Activated CD4-positive, alpha-beta T cell treated with anti-CD3 and anti-CD28 coated beads, Interleukin-2, amount 50 U/mL, for 16 hours (primary cell): ENCODE data around the gene ERVMER34-1.

Experiments used
- DNase-seq: peaks from one replicate; pipeline ENCODE4 v3.0.0-alpha.2; 2020

The ERVMER34-1 gene, protein sequence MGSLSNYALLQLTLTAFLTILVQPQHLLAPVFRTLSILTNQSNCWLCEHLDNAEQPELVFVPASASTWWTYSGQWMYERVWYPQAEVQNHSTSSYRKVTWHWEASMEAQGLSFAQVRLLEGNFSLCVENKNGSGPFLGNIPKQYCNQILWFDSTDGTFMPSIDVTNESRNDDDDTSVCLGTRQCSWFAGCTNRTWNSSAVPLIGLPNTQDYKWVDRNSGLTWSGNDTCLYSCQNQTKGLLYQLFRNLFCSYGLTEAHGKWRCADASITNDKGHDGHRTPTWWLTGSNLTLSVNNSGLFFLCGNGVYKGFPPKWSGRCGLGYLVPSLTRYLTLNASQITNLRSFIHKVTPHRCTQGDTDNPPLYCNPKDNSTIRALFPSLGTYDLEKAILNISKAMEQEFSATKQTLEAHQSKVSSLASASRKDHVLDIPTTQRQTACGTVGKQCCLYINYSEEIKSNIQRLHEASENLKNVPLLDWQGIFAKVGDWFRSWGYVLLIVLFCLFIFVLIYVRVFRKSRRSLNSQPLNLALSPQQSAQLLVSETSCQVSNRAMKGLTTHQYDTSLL

GRCh38 chr4:52750819-52751486 lies at the start of gene ERVMER34-1:
TSS of gene ERVMER34-1 (minus strand) at chr4:52751425. CDS start at chr4:52745520, 5,905 bp downstream.
- no peak for DNase-seq

GRCh38 chr4:52799813-52800212 lies 48.6 kb upstream of the ERVMER34-1 start:
- DNase-seq, result no peak

DNA sequence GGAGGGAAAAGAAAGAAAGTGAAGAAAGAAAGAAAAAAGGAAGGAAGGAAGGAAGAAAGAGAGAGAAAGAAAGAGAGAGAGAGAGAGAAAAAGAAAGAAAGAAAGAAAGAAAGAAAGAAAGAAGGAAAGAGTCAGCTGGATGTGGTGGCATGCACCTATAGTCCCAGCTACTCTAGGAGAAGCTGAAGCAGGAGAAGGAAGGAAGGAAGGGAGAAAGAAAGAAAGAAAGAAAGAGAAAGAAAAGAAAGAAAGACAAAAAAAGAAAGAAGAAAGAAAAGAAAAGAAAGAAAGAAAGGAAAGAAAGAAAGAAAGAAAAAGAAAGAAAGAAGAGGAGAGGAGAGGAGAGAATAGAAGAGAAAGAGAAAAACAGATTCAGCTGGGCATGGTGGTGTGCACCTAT lies 44.3 kb upstream of the ERVMER34-1 start:
- no peak for DNase-seq

DNA sequence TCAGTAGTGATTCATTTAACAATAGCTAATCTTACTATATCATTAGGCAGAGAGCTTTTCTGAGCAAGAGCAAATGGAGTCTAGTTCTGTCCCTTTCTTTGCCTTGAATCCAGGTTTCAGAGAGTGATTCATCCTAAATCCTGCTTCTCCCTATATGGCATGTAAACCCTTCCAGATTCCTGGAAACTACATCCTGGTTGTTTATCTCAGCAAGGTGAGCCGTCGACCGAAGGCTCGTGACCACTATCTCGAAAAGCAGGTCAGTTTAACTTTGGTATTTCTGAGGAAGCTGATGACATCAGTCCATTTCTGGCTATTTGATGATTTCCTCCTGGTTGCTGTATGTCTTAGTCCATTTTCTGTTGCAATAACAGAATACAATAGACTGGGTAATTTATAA lies 40.7 kb upstream of the ERVMER34-1 start:
- DNase-seq, result no peak

GRCh38 chr4:52789774-52790173 lies 38.5 kb upstream of the ERVMER34-1 start:
- no peak for DNase-seq

GRCh38 chr4:52788806-52789205 lies 37.6 kb upstream of the ERVMER34-1 start:
- no peak for DNase-seq

DNA sequence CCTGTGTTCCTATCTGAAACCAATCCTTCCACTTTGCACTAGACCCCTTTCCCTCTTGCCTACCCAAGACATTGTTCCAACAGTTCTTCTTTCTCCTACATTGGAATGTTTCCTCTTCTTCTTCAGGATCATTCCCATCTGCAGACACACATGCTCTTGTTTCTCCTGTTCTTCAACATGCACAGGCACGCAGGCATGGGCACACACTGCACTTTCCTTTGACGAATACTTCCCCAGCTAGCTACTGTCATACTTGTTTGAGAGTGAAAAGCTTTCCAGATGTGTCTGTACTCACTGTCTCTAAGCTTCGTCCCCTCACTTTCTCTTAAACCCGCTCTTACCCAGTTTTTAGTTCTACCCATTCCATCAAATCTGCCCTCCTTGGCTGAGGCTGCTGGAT lies 31.8 kb upstream of the ERVMER34-1 start:
- no peak for DNase-seq

- DNase-seq, result no peak
These were observed 29.6 kb upstream of the ERVMER34-1 start for GRCh38 chr4:52780617-52781354.

GRCh38 chr4:52780206-52780605 lies 29.0 kb upstream of the ERVMER34-1 start:
- DNase-seq, result no peak

DNA sequence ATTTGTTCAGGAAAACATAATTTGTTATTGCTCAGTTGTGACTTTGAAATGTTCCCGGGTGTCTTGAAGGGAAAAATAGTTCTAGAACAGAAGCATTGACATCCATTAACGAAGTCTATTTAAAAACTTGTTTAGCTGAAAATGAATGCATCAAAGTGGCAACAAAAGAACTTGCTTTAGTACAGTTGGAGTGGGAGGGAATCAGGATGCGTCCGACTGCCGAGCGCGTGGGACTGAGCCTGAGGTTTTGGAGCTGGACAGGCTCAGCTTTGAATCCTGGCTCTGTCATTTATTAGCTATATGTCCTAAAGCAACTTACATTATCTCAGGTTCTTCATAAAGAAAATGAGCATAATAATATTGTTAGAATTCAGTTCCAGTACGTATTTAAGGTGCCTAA lies 9.0 kb upstream of the ERVMER34-1 start:
- no peak for DNase-seq

DNA sequence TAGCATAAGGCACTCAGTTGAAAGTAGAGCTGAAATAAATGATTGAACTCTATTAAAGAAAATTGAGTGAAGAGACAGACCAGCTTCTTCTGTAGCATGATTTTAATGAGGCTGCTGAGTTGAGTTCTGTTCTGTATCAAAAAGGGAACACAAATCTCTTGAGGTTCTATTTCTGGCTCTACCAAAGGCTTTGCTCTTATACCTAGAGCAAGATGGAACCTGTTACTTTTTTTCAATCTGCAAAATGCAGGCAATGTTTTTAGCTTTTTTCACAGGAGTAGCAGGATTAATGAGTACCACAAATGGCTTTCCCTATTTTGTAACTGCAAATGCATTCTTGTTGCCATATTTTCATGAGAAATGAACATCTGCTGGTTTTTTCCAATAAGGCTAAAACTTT lies 4.2 kb upstream of the ERVMER34-1 start:
- DNase-seq, result no peak

- no peak for DNase-seq
These were observed 1.7 kb upstream of the ERVMER34-1 start for GRCh38 chr4:52752936-52753335.

GRCh38 chr4:52751487-52751911 lies 274 bp upstream of the ERVMER34-1 start:
- DNase-seq, result no peak

DNA sequence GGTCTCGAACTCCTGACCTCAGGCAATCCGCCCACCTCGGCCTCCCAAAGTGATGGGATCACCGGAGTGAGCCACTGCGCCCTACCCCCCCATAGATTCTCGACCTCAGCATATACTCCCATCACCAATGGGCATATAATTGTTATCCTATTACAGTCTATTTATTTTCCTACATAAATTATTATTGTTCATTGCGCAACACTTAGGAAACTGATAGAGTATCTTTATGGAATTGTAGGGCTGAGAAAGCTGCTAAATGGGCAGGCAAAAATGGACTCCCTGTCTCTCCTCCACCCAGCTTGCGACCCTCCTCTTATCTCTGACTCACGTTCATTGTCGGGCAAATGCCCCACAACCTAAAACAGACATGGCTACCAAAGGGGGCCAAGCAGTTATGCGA lies 1.0 kb downstream of the ERVMER34-1 start:
- no peak for DNase-seq

DNA sequence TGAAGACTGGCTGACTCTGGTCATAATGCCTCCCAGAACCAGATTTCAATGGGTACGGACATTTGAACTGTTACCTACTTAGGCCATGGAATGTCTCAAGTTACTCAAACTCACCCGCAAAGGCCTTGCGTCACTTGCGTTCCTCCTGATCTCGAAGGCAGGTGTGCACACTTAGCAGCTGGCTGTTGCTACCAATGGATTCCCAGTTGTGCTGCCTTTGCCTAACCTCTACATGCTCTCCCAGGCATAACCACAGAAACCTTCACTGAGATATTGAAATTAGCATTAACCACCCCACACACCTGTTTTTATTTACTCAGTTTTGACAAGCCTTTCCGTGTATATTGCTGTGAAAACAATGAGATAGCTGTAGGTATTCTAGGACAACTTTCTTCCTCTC lies 2.8 kb downstream of the ERVMER34-1 start:
- DNase-seq, result no peak

DNA sequence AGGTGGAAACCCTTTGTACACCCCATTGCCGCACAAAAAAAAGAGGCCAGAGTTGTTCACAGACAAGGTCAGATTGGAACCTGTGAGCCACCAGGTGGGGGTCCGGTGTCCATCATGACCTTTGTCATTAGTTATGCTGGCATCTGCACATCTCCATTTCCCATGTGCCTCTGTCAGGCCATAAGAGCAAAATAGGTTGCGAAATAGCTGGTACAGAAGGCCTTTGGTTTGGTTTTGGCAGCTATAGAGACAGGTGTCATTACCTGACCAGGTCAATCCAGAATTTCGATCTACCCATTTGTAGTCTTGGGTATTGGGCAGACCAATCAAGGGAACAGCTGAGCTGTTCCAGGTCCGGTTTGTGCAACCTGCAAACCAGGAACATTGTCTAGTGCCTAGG lies 6.6 kb downstream of the ERVMER34-1 start:
- DNase-seq, result no peak

GRCh38 chr4:52743444-52744019 lies 7.7 kb downstream of the ERVMER34-1 start:
- DNase-seq, result no peak

GRCh38 chr4:52729586-52729985 lies 21.6 kb downstream of the ERVMER34-1 start:
- no peak for DNase-seq

GRCh38 chr4:52728691-52729240 lies 22.5 kb downstream of the ERVMER34-1 start:
- DNase-seq, result no peak

GRCh38 chr4:52726826-52727580 lies 24.2 kb downstream of the ERVMER34-1 start:
- DNase-seq, result no peak

DNA sequence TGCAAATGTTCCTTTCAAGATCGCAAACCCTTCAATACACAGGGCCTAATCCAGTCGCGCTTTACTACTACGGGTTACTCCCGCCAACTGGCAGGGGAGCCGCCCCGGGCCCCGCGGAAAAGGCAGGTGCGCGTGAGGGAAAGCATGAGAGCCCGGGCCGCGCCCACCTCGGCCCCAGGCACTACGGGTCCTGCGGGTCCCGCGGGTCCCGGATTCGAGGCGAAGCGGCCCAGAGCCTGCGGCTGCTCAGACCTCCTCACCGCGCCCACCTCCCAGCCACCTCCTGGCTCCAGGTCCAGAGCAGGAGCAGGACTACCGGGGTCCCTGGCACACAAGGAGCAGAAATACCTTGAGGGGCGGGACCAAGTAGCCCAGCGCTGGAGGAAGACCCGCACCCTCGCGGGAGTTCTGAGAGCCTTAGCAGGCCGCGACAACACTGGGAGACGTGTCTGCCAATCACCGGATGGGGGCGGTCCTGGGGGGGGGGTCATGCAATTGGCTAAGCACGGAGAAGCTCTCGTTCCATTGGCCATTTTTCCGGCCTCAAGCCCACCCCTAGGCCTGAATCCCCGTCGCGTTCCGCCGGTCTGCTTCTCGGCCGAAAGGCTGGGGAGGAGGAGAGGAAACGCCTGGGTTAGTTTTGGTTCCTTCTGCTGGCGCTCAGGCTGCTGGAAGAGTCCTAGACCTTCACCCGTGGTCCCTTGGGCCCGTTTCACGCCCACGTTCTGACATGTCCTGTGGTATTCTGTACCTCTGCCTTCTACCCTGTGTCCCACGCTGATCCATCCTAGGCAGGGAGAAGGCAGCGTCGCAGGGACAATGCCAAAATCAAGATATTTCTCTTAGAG lies 29.0 kb downstream of the ERVMER34-1 start:
- peak; percentile 94 for DNase-seq
